HFF-Myc (cell line): ENCODE measurements around the gene CAMTA1.

ENCODE experiments used
- DNase-seq: peaks from one replicate; pipeline ENCODE4 v3.0.0-alpha.2; 2011; ENCODE audit warnings: low read depth; ENCODE audit errors: extremely low read depth
- H3K4me3 ChIP-seq: replicated peaks from 2 replicates; pipeline ENCODE4 v1.5.1; 2011; ENCODE audit warnings: low read depth, mild to moderate bottlenecking, control low read depth, low read length
- TF ChIP-seq, protein P1 (sequence below): IDR thresholded peaks from 2 replicates; pipeline ENCODE4 v1.5.1; 2012; ENCODE audit warnings: mild to moderate bottlenecking, low read depth, low read length, control low read depth; ENCODE audit errors: missing control alignments

Gene CAMTA1

DNA sequence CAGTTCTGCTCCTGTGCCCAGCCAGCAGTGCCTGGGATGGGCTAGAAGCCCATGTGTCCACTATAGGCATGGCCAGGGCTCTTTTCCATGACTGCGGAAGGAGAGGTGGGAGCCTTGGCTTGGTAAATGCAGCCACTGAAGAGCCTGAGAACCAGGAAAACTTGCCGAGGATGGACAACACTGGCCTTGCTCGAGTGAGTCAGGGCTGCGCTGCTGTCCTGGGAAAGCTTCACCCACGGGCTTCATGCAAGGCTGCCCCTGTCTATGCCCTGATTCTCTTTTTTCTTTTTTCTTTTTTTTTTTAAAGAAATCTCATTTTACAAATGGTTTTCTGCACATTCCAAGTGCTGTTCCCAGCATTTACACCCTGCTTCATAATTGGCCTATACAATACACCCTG is 156.5 kb downstream of the CAMTA1 start:
- H3K4me3 ChIP-seq, result no peak overlapping the region
- TF ChIP-seq, protein P1, sequence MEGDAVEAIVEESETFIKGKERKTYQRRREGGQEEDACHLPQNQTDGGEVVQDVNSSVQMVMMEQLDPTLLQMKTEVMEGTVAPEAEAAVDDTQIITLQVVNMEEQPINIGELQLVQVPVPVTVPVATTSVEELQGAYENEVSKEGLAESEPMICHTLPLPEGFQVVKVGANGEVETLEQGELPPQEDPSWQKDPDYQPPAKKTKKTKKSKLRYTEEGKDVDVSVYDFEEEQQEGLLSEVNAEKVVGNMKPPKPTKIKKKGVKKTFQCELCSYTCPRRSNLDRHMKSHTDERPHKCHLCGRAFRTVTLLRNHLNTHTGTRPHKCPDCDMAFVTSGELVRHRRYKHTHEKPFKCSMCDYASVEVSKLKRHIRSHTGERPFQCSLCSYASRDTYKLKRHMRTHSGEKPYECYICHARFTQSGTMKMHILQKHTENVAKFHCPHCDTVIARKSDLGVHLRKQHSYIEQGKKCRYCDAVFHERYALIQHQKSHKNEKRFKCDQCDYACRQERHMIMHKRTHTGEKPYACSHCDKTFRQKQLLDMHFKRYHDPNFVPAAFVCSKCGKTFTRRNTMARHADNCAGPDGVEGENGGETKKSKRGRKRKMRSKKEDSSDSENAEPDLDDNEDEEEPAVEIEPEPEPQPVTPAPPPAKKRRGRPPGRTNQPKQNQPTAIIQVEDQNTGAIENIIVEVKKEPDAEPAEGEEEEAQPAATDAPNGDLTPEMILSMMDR, result no peak
- DNase-seq, result no peak

DNA sequence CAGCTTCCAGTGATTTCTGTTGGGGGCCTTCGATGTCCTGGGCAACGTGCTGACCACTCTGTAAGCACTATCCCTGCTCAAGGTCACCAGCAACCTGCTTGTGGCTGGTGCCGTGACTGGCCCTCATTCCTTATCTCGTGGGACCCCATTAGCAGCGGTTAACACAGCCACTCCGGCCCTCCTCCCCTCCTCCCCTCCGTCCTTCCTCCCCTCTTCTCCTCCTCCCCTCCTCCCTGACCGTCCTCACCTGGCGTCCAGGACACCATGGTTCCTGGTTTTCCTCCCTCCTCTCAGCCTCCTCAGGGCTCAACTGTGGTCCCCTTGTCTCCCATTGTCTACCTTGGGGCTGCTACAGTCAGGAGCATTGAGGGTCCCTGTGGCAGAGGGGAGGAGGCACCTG is 157.7 kb downstream of the CAMTA1 start:
- TF ChIP-seq, protein P1, result no peak
- no peak for DNase-seq
- no peak overlapping the region for H3K4me3 ChIP-seq

DNA sequence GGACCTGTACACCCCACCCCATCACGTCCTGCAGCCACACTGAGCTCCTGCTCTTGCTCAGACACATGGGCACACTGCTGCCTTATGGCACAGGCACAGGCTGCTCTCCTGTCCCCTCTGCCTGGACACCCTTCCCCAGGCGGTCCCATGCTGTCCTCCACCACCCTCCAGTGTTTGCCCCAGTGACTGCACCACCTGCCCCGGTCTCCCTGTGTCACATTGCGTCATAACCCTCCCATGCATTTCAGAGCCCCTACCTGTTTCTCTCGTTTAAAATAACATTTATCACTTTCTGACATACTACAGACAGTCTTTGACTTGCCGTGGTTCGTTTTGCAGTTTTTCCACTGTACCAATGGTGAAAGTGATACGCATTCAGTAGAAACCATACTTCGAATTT is 159.2 kb downstream of the CAMTA1 start:
- TF ChIP-seq, protein P1, result no peak
- no peak overlapping the region for H3K4me3 ChIP-seq
- no peak for DNase-seq

DNA sequence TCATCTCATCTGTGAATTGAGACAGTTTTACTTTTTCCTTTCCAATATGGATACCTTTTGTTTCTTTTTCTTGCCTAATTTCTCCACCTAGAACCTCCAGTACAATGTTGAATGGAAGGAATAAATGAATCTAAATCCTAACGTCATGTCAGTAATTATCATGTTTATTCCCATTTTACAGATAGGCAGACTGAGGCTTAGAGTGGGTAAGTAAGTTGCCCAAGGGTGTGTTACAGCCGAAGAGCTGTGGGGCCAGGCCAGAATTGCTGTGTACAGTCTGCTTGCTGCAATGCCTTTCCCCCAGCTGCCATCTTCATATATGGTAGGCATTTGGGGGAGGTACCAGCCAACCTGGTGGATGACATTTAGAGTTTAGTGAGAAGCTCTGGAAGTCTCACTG is 162.7 kb downstream of the CAMTA1 start:
- TF ChIP-seq, protein P1, result no peak
- H3K4me3 ChIP-seq, result no peak overlapping the region
- no peak for DNase-seq

DNA sequence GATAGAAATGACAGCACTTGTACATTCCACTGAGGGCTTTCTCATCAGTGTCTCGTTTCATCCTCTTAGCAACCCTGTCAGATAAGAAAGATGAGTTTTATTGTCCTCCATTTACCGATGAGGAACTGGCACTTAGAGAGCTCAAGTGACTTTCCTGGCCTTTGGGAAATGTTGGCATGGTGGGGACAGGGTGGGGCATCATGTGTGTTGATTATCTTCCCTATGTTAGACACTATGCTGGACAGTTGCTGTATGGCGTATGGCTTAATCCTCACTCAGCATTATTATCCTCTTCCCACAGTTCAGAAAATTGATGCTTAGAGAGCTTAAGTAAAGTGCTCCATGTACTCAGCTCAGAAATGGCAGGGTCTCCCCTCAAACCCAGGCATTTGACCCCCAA is 163.2 kb downstream of the CAMTA1 start:
- no peak overlapping the region for H3K4me3 ChIP-seq
- DNase-seq, result no peak
- TF ChIP-seq, protein P1, result no peak

DNA sequence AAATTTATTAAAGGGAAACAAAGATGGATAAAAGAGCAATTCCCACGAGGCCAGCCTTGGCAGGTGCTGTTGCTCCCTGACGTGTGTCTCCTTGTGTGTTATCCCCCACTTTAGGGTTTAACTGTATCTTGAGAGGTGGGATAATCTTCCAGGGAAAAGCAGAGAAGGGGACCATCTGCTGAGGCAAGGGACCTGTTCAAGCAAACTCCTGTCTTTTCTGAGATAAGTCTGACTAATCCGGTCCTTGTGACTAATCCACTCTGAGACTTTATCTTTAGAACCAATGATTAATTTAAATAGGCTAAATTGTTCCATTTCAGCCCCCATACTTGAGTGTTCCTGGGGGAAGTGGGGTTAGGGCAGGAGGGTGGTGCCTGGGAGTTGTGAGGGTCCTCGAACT is 163.6 kb downstream of the CAMTA1 start:
- DNase-seq, result no peak
- TF ChIP-seq, protein P1, result no peak
- no peak overlapping the region for H3K4me3 ChIP-seq

DNA sequence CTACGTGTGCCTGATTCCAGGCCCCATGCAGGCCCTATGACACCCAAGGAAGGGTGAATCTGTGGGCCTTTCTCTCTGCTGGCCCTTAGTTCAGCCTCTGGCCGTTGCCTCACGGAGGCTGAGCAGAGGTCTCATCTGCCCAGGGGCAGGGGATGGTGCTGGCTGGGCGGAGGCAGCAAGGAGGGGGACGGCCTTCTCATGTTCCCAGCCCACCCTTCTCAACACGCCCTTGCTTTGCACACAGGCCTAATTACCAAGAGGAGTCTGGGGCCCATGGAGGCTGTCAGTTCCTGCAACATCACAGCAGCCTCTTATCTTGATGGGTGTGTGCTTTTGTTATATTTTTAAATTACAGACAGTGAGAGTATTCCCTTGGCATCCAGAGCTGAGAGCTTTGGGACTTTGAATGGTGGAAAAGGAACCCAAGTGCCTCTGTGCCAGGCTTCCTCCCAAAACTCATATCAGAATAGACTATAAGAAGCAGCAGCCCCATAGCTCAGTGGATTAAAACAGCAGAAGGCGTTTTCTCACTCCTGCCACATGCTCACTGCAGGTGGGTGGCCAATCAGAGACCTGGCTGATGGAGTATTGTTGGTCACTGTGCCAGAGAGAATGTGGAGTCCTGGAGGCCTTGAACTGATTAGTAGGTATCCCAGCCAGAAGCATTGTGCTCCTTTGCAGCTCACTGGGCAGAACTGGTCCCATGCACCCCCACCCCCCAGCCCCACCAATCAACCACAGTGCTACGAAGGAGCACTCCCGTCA is 164.9 kb downstream of the CAMTA1 start:
- DNase-seq, result no peak
- H3K4me3 ChIP-seq, result no peak overlapping the region
- TF ChIP-seq, protein P1, result no peak
